Endometrium (tissue), 2 donors: ENCODE measurements around the gene YIF1A.

Source experiments
- FAIRE-seq: peaks from 2 replicates; lab custom pipeline; 2012; peaks lifted over from hg19 to GRCh38; lab: Jason Lieb, UNC
- donor health status: control.
- donor health status: control.

The YIF1A gene

GRCh38 chr11:66288671-66289547 lies at the start of gene YIF1A:
TSS of gene YIF1A (minus strand) at chr11:66289143. CDS start at chr11:66288985, 158 bp downstream.
- FAIRE-seq: peak; percentile 99

GRCh38 chr11:66337103-66337899 lies 48.4 kb upstream of the YIF1A start:
- FAIRE-seq: no peak

DNA sequence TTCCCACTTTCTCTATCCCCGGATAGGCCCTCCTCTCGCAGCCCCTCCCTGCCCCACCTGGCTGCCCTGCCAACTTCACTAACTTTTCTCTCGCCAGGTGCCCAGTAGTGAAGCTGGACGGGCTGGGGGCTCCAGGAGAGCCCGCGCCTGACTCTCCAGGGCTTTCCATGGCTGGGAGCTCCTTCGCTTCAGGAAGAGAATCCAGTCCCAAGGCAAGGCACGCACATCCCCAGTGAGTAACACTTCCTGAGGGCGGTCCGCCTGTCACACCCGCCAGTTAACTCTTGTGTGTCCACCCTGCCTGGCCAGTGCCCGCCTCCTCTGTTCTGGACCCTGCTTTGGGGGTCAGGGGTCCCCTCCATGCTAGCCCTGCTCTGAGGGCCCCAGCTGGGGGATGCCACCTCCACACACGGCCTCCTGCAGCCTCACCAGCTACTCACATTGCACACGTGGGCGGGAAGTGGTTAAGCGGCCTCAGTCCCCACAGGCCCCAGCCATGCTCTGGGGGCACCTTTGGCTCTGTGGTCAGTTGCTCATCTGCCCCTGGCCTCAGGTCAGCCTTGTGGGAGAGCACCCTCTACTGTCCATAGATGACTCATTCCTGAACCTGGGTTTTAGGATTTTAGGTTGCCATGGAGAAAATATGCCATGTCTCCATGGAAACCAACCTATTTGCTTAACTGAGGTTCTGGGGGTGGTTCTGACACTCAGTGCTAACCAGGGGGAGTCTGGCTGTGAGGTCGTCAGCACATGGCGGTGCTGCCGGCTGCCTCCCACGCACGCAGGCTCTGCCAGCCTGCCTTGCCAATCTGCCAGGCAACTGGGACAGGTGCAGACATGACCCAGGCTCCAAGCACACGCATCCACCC lies 47.5 kb upstream of the YIF1A start, which contains the start of gene RIN1:
Gene RIN1, minus strand, starts transcription at position 201 of the 869 bp plus-strand sequence. Its CDS starts 32 bp downstream, at position 169.
- no peak for FAIRE-seq

DNA sequence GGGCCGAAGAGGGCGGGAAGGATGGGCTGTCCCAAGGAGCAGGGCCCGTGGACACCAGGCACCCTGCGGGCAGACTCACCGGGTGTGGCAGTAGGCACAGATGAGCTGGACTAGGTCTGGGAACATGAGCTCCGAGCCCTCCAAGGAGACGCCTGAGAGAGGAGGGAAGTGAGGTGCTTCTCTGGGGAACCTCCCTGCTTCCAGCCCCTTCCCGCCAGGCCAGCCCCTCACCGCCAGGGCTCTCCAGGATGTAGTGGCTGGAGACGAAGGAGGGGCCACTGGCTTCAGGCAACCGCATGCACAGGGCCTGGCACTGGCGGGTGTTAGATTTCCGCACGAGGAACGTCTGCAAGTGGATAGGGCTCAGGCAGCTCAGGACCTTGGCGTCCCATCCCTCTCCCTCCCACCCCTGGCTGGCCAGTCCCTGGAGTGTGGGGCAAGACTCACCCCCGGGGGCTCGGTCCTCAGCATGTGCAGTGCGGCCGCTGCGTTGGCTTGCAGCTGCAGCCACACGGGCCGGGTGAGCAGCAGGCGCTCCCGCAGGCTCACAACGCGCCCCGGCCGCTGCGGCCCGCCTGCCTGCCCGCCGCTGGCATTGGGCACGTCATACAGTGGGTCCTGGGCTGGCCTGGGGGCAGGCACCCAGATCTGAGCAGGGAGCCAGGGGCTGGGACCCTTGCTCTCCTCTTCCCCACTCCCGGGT lies 46.7 kb upstream of the YIF1A start:
- FAIRE-seq: no peak

GRCh38 chr11:66334605-66335442 lies 45.9 kb upstream of the YIF1A start:
- FAIRE-seq: no peak

DNA sequence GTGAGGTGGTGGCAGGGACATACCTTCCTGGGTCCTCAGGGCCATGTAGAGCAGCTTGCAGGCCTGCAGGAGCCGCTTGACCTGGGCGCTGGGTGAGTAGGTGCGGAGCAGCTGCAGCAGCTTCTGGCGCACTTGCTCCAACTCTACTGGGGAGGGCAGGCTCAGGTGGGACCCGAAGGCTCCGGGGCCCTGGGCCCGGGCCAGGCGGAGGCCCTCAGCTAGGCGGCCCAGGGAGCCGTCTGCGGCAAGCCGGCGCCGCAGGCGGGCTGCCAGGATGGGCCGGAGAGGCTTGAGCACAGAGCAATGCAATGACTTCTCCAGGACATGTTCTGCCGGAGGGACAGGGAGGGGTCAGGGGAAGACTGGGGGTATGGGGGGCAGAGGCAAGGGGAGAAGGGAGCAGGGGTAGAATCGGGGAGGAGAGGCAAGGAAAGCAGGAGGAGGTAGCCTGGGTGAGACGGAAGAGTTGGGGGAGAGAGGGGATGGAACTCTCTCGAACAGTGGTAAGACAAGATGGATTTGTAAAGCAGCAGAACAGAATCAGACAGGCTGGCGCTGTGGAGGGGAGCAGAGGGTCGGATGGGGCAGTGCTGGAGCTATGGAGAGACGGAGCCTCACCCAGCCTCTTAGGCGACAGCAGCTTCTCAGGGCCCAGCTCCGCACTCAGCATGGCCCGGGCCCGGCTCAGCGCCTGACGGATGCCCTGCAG lies 45.1 kb upstream of the YIF1A start:
- no peak for FAIRE-seq

GRCh38 chr11:66333220-66333877 lies 44.4 kb upstream of the YIF1A start:
- no peak for FAIRE-seq

GRCh38 chr11:66332371-66333219 lies 43.7 kb upstream of the YIF1A start:
- FAIRE-seq: no peak

DNA sequence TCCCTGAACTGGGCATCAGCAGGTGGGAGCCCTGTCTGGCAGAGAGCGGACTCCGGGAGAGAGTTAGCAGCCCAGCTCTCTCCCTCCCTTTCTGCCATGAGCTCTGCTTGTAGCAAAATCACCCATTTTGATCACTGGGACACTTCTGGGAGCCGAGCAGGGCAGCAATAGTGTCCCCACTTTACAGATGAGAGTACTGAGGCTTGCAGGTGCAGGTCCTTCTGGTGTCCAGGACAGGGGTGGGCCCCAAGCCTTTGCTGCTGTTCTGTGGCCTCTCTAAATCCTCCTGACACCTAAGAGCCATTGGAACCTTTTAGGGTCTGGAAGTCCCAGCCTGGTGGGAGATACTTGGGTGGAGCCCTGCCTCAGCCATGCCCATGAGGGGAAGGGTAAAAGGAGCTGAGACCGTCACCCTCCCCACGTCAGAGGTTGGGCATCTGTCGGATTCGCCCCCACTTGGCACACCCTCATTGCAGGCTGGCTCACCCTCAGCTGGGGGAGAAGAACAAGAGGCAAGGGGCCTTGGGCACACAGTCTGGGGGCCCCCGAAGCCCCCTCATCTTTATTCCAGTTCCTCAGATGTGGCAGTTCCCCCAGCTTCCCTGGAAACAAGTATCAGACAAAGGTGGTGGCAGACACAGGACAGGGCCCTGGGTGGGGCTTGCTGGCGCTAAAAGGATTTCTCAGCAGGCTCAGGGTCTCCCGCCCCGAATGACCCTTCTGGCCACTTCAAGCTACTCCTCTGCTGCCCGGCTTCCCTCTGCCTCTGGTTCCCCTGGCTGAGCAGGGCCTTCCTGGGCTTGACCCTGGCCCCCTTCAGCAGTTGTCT lies 42.8 kb upstream of the YIF1A start:
- no peak for FAIRE-seq

DNA sequence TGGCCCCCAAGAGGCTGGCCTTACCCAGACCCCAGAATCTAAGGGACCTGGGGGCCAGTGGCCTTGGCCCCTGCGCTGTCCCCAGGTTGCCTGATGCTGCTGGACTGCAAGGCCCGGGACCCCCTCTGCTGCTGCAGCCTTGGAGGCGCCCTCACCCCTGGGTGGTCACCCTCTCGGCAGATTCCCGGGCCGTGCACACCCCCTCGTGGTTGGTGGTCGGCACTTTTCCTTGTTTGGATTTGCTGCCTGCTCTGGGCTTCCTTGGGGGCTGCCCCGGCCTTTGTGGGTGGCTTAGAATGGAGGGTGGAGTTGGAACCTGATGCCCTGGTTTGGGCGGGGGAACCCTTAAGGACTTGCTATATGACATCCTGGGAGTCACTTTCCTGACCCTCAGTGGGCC lies 42.0 kb upstream of the YIF1A start:
- FAIRE-seq: no peak

DNA sequence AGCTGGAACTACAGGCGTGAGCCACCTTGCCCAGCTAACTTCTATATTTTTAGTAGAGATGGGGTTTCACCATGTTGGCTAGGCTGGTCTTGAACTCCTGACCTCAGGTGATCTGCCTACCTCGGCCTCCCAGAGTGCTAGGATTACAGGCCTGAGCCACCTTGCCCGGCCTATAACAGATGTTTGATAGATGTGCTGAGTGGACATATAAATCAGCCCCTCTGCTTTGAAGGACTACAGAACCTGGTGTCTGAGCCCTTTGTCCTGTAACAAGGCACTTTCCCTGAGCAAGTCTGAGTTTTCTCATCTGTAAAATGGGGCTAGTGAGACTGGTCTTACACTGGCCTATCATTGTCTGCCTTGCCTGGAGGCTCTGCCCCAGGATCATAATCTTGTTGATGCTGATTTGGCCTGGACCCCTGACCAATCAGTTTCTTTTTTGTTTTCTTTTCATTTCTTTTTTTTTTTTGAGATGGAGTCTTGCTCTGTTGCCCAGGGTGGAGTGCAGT lies 40.3 kb upstream of the YIF1A start:
- no peak for FAIRE-seq

DNA sequence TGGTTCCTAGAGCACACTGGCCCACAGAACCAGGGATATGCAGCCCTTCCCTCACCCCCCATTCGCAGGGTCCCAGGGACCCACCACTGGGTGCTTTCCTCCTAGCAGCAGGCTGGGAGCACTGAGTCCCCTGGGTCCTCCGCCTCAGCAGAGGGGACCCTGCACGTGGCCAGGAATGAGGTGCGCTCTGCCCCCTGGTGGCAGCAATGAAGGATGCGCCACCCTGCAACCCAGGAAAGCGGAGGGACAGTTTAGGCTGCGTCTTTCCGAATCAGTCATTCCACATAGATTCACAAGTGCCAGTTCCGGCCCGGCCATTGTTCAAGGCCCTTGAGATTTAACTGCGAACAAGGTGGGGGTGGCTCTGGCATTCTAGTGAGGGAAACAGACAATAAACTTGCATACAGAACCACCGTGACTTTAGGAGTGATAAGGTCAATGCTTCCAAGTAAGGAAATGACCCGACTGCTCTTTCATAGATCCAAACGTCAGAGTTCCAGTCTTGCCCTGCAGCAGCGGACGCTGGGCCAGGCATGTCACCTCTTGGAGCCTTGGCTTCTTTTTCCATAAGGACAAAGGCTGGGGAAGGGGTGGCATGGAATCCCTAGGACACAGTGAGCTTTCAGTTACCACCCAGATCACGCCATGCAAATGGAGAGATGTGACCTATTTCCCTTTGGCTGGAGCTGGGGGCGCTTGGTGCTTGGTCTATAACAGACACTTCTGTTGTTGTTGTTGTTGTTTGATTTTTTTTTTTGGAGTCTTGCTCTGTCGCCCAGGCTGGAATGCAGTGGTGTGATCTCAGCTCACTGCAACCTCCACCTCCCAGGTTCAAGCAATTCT lies 39.6 kb upstream of the YIF1A start:
- FAIRE-seq: no peak

- FAIRE-seq: no peak
Observed at GRCh38 chr11:66328031-66328301, 39.0 kb upstream of the YIF1A start.

- FAIRE-seq: no peak
Observed at GRCh38 chr11:66327171-66328030, 38.5 kb upstream of the YIF1A start.

DNA sequence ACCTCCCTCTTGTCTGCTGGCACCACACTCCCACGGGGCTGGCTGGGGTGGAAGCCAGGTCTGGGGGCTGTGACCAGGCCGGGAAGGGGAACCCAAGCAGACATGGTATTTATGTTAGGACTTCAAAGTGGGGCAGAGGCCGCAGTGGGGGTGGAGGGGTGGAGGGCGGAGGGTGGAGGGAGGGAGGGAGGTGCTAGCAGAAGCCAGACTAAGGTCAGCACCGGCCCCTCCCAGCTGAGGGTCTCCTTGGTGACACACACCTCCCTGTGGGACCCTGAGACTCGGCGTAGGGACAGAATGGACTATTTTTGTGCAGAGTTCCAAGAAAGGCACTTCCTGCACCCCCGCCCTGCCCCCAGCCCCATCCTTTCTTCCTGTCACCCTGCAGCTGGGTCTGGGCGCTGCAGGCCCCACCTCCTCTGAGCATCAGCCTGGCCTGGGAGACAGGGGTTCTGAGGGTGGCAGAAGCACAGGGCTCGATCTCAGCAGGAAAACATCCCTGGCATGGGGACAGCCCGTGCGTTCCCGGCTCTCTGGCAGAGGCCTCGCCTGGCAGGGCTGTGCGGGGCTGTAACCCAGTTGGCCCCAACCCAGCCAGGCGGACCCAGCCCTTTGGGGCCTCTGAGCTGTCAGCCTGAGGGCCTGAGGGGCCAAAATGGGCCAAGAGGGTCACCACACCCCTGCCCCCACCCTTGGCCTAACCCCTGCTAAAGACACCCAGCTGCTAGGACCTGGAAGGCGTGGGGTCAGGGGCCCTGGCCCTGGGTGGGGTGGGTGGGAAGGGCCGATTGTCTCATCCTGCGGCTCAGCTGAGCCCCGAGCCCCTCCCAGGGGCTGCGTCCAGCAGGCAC lies 37.5 kb upstream of the YIF1A start:
- FAIRE-seq: no peak
